K562 (cell line): Measurements from ENCODE around the gene HELZ2. TPM values are rescaled to one million over a fixed set of nuclear protein-coding genes. Genes with fewer than 3 reads are reported as not detected.

ENCODE experiments used
- CHD2 ChIP-seq: IDR thresholded peaks from 2 replicates; pipeline ENCODE4 v1.6.1; 2011; ENCODE audit warnings: low read depth, low read length
- EWSR1 ChIP-seq: fragments of 450-650 bp; IDR thresholded peaks from 2 replicates; pipeline ENCODE4 v1.6.1; 2018; ENCODE audit warnings: borderline replicate concordance, mild to moderate bottlenecking, low read depth, moderate library complexity; ENCODE audit not compliant: partially characterized antibody
- FOXP4 ChIP-seq: sonication (generic); formaldehyde crosslinking; IDR thresholded peaks from 2 replicates; pipeline ENCODE4 v1.8.0; 2022; ENCODE audit warnings: mild to moderate bottlenecking, missing genetic modification reagents, borderline replicate concordance
- HMGXB4 ChIP-seq: sonication (generic); formaldehyde crosslinking; IDR thresholded peaks from 2 replicates; pipeline ENCODE4 v1.8.1; 2023; ENCODE audit warnings: mild to moderate bottlenecking, missing genetic modification reagents
- ID3 ChIP-seq, 2 experiments: fragments of 250-450 bp in 1 of 2; fragments of 450-650 bp in 1 of 2; sonication (Bioruptor Pico) in 1 of 2; IDR thresholded peaks; 2 replicates each; pipeline versions ENCODE4 v1.6.1 to v1.8.0; 2016 to 2021; ENCODE audit warnings: mild to moderate bottlenecking in 2 of 2, moderate library complexity in 2 of 2, missing compliant biosample characterization in 1 of 2, missing genetic modification characterization in 1 of 2
- KAT8 ChIP-seq: fragments of 450-650 bp; IDR thresholded peaks from 2 replicates; pipeline ENCODE4 v1.6.1; 2016; ENCODE audit warnings: low read depth, mild to moderate bottlenecking
- MAFG ChIP-seq: fragments of 450-650 bp; conservative IDR thresholded peaks from 2 replicates; pipeline ENCODE4 v1.6.1; 2016; ENCODE audit warnings: missing genetic modification characterization, missing compliant biosample characterization
- MEIS2 ChIP-seq: fragments of 450-650 bp; IDR thresholded peaks from 2 replicates; pipeline ENCODE4 v1.6.1; 2014; ENCODE audit warnings: mild to moderate bottlenecking; ENCODE audit not compliant: partially characterized antibody
- MTA3 ChIP-seq: fragments of 450-650 bp; formaldehyde crosslinking; IDR thresholded peaks from 2 replicates; pipeline ENCODE4 v1.6.1; 2017; ENCODE audit warnings: mild to moderate bottlenecking, borderline replicate concordance
- NR2C1 ChIP-seq, 2 experiments: fragments of 450-650 bp; IDR thresholded peaks; 2 replicates each; pipeline ENCODE4 v1.6.1; 2017; ENCODE audit warnings: mild to moderate bottlenecking in 2 of 2, antibody characterized with exemption in 1 of 2, inconsistent platforms in 1 of 2, missing compliant biosample characterization in 1 of 2, missing genetic modification characterization in 1 of 2
- NR2C2 ChIP-seq, 2 experiments: fragments of 200-800 bp in 1 of 2; sonication (Bioruptor generic) in 1 of 2; sonication (generic) in 1 of 2; formaldehyde crosslinking in 1 of 2; IDR thresholded peaks; 2 replicates each; pipeline versions ENCODE4 v1.6.1 to v1.8.0; 2016 to 2022; ENCODE audit warnings: mild to moderate bottlenecking in 1 of 2, missing compliant biosample characterization in 1 of 2, missing genetic modification characterization in 1 of 2, missing genetic modification reagents in 1 of 2
- POLR3G ChIP-seq: IDR thresholded peaks from 2 replicates; pipeline ENCODE4 v1.6.1; 2011; ENCODE audit not compliant: insufficient read length, insufficient replicate concordance; ENCODE audit errors: extremely low read depth
- RHOXF2B ChIP-seq: fragments of 250-450 bp; sonication (Bioruptor Pico); conservative IDR thresholded peaks from 2 replicates; pipeline ENCODE4 v1.5.1; 2021
- ZFP30 ChIP-seq: fragments of 250-450 bp; sonication (Bioruptor Pico); IDR thresholded peaks from 2 replicates; pipeline ENCODE4 v1.8.0; 2022; ENCODE audit warnings: moderate library complexity, mild to moderate bottlenecking, inconsistent platforms, borderline replicate concordance
- ZKSCAN1 ChIP-seq: fragments of 150-350 bp; IDR thresholded peaks from 2 replicates; pipeline ENCODE4 v1.6.1; 2016; ENCODE audit warnings: low read depth, low read length
- ZNF12 ChIP-seq: sonication (generic); formaldehyde crosslinking; IDR thresholded peaks from 2 replicates; pipeline ENCODE4 v1.4.0; 2020; ENCODE audit warnings: mild to moderate bottlenecking, missing genetic modification reagents
- ZNF584 ChIP-seq: fragments of 200-800 bp; sonication (Bioruptor generic); IDR thresholded peaks from 2 replicates; pipeline ENCODE4 v1.6.1; 2016; ENCODE audit warnings: low read depth, mild to moderate bottlenecking, missing genetic modification characterization, missing compliant biosample characterization
- ZNF589 ChIP-seq: fragments of 200-800 bp; sonication (Bioruptor generic); IDR thresholded peaks from 2 replicates; pipeline ENCODE4 v1.6.1; 2016; ENCODE audit warnings: low read depth, missing genetic modification characterization, missing compliant biosample characterization
- ZNF79 ChIP-seq: fragments of 250-450 bp; sonication (Bioruptor Pico); IDR thresholded peaks from 2 replicates; pipeline ENCODE4 v1.4.0; 2020; ENCODE audit warnings: low read depth, mild to moderate bottlenecking, moderate library complexity
- polyA plus RNA-seq, 8 experiments: library from polyadenylated mRNA; depleted of rRNA in 4 of 8; stranded (reverse) in 5 of 8; unstranded in 3 of 8; fragments of >200 nt; fragmentation: Nextera tagmentation in 2 of 8; fragmentation: Illumina TruSeq in 1 of 8; extraction: Ambion mirVana in 2 of 8; extraction: Trizol in 1 of 8; gene quantifications; 2 replicates each; pipeline versions ENCODE4 v1.2.1 to v1.2.3, GENCODE V29; 2011 to 2014; ENCODE audit warnings: inconsistent platforms in 1 of 8, missing spikeins in 1 of 8
- total RNA-seq, 7 experiments: library from RNA; depleted of rRNA in 6 of 7; stranded (reverse); fragments of >200 nt in 6 of 7; fragmentation: Illumina TruSeq in 2 of 7; extraction: Trizol in 2 of 7; gene quantifications; 2 replicates each; pipeline versions ENCODE4 v1.2.1 to v1.2.3, GENCODE V29; 2011 to 2021; ENCODE audit warnings: low replicate concordance in 1 of 7
- TF ChIP-seq, protein P1 (sequence below): fragments of 200-400 bp; formaldehyde crosslinking; IDR thresholded peaks from 2 replicates; pipeline ENCODE4 v1.6.1; 2017; ENCODE audit warnings: mild to moderate bottlenecking, low read depth, low read length, moderate library complexity

HELZ2 gene
- total and polyA plus RNA-seq, 9 of the 15 experiments (the other 6 are each of a cell fraction or from before 2014, with no cell fraction given) = 0.03 to 7.8 (median 2.9) TPM; not detected in 1

DNA sequence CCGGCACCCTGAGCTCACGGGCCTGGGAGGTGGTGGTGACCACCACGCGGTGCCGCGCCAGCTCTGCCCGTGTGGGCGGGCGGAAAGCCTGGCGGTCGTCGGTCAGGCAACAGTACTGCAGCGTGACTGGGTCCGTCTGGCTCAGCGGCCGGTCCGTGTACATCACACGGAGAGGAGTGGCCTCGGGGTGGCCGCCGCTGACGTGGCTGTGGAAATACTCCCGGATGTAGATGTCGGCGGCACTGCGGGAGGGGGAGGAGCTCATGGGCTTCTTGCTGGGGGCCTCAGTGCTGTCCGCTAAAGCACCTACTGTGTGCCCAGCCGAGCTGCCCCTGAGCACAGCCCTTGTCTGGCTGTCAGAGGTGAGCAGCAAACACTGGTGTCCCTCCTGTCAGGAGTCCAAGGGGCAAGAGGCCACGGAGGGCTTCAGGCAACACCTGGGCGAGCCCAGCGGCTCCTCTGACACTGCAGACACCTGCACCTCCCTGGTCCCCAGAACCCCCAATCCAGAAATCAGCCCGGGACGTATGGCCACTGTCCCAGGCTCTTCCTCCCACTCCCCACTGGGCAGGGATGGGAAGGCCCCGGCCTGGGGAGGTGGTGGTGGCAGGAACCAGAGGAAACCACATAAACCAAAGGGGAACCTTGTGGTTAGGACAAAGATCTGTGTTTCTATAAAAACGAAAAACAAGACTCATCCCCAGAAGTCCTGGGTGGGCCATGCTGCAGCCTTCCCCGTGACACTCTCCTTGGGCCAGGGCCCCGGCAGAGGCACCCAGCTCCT lies 6.5 kb downstream of the HELZ2 start (continued):
- TF ChIP-seq ZNF584 (CRISPR knock-in tag) (no peak), MAFG (tag) (no peak), ID3 (CRISPR knock-in tag; IDR thresholded peaks at IDR 0.05) (no peak), ID3 (tag; IDR thresholded peaks at IDR 0.05) (no peak), ZNF589 (CRISPR knock-in tag) (no peak), ZKSCAN1 (peak; percentile 97), RHOXF2B (CRISPR knock-in tag) (no peak), HMGXB4 (no peak), NR2C1 (IDR thresholded peaks at IDR 0.05) (no peak), NR2C1 (tag; IDR thresholded peaks at IDR 0.05) (no peak), MTA3 (no peak), NR2C2 (CRISPR knock-in tag; IDR thresholded peaks at IDR 0.05) (peak; percentile 50; the same call in 1 of the 2 replicates), NR2C2 (tag; IDR thresholded peaks at IDR 0.05) (no peak), MEIS2 (no peak), CHD2 (no peak), ZFP30 (CRISPR knock-in tag) (no peak), ZNF12 (CRISPR knock-in tag) (no peak), KAT8 (no peak), FOXP4 (CRISPR knock-in tag) (no peak), POLR3G (no peak), EWSR1 (no peak), ZNF79 (CRISPR knock-in tag) (no peak)
- TF ChIP-seq, protein P1, sequence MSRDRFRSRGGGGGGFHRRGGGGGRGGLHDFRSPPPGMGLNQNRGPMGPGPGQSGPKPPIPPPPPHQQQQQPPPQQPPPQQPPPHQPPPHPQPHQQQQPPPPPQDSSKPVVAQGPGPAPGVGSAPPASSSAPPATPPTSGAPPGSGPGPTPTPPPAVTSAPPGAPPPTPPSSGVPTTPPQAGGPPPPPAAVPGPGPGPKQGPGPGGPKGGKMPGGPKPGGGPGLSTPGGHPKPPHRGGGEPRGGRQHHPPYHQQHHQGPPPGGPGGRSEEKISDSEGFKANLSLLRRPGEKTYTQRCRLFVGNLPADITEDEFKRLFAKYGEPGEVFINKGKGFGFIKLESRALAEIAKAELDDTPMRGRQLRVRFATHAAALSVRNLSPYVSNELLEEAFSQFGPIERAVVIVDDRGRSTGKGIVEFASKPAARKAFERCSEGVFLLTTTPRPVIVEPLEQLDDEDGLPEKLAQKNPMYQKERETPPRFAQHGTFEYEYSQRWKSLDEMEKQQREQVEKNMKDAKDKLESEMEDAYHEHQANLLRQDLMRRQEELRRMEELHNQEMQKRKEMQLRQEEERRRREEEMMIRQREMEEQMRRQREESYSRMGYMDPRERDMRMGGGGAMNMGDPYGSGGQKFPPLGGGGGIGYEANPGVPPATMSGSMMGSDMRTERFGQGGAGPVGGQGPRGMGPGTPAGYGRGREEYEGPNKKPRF = no peak
